Ecto neural progenitor cell (in vitro differentiated cells): ENCODE measurements around the gene CFAP90.
A peak's percentile ranks its signal among the peaks of the same experiment; 100 is the strongest.

Experiments used
- DNase-seq: peaks from one replicate; pipeline ENCODE4 v3.0.0-alpha.2; 2018; ENCODE audit warnings: low spot score

Gene CFAP90, protein sequence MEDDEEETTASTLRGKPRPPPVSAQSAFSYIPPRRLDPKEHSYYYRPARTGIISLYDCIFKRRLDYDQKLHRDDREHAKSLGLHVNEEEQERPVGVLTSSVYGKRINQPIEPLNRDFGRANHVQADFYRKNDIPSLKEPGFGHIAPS

DNA sequence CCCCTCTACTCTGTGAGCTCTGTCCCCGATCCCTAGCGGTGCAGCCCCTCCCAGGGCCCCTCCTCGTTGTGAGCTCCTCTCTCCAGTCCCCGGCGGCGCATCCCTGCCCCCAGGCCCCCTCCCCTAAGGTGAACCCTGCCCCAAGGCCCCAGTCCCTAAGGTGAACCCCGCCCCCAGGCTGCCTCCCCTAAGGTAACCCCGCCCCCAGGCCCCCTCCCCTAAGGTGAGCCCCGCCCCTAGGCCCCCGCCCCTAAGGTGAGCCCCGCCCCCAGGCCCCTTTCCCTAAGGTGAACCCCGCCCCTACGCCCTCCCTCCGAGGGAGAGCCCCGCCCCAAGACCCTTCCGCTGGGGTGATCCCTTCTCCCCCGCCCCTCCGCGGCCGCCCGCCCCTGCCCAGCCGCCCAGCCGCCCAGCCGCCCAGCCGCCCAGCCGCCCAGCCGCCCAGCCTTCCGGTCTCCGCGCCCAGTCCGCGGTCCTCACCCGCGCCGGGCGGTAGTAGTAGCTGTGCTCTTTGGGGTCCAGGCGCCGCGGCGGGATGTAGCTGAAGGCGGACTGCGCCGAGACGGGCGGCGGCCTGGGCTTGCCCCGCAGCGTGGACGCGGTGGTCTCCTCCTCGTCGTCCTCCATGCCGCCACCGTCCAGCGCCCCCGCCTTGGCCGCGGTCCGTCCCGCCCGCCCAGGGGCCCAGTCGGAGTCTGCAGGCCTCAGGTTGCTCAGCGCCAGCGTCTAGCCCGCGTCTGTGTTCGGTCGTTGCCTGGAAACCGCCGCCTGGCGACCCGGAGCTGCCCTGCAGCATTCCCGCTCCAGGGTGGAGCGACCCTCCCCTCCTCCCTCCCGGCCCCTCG is at the start of gene CFAP90:
CFAP90 (minus strand) TSS at position 739 of the 845 bp plus-strand sequence; CDS start at position 627, 112 bp downstream.
- peak; percentile 91 for DNase-seq

DNA sequence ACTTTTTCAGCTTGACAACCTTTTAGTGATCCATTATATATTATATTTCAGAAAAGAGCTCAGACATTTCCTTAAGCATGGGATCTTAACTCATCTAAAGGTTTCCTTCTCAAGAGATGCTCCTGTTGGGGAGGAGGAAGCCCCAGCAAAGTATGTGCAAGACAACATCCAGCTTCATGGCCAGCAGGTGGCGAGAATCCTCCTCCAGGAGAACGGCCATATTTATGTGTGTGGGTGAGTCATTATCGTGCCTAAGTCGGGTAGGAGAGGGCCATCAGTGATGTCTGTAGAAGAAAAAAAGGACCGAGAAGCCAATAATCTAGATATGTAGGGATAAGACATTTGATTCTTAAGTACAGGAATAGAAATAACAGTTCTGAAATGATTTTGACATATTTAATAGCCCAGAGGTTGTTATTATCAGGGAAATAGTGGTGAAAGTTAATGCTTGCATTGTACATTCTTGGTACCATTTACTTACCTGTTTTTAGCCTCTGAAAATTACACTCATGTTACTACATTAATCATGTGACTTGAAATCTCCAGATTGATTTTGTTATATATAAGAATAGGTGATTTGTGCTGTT is 46.2 kb upstream of the CFAP90 start:
- DNase-seq, result peak; percentile 50

DNA sequence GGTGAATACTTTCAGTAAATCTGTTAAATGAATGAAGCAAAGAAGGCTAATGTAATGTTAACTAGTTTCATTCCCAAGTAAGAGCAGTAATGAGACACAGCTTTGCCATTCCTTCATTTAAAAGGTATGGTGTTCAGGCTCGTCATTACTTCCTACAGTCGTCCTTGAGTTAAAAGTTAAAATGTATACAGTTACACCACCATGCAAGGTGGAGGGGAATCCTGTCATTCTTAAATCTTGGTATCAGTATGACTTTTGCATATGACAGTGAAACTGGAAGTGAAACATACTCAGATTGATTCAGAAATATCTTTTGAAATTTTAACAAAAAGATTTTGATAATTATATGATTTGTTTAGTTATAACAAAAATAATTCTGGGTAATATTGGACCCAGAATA is 43.9 kb upstream of the CFAP90 start:
- no peak for DNase-seq

DNA sequence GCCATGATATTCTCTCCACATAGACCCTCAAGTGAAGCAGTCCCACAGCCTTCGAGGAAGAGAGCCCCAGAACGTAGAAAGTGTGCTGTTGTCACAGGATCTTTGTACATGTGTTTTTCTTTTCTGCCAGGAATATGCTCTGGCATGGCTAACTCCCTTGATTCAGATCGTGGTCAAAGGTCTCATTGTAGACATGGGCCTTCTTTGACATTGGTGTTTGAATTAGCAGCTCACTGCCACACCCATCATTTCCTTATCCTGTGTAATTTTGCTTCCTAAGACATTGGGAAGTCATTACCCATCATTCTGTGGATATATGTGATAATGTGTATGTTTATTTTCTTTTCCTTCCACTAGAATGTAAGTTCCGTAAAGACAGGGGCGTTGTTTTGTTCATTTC is 43.5 kb upstream of the CFAP90 start:
- no peak for DNase-seq

DNA sequence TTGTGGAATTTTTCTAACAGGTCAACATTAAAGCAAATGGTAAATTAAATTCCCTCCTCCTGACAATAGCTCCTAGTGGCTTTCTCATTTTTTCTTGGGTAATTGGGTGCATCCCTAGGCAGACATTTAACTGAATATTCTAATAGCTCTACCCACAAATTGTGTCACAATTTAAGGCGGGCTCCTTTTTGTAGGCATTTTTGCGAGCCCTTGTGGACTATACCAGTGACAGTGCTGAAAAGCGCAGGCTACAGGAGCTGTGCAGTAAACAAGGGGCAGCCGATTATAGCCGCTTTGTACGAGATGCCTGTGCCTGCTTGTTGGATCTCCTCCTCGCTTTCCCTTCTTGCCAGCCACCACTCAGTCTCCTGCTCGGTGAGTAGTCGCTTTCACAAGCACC is 38.0 kb upstream of the CFAP90 start:
- DNase-seq, result no peak

DNA sequence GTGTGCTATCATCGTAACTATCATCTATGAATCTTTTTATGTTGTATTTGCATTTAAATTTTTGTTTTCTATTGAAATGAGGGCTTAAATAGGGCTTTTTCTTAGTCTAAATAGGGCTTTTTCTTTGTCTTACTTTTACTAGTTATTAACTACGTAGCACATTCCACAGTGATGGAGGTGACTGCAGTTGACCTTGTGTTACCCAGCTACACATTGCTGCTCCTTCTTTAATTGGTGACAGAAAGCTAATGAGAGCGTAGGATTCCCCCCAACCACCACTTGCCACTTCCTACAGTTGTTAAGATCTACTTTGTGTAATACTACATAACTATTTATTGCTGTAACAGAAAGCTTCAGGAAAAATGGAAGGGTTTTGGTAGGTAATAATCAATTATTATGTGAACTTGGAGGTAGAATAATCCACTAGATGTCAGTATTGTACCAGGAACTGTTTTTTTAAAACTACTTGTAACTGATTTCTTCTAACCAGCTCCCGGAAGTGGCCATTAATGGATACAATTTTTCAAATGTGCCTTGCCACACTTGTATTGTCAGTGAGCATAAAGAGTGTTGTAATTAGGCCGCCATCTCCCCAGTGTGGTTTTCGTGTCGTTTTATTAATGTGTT is 36.0 kb upstream of the CFAP90 start:
- no peak for DNase-seq

DNA sequence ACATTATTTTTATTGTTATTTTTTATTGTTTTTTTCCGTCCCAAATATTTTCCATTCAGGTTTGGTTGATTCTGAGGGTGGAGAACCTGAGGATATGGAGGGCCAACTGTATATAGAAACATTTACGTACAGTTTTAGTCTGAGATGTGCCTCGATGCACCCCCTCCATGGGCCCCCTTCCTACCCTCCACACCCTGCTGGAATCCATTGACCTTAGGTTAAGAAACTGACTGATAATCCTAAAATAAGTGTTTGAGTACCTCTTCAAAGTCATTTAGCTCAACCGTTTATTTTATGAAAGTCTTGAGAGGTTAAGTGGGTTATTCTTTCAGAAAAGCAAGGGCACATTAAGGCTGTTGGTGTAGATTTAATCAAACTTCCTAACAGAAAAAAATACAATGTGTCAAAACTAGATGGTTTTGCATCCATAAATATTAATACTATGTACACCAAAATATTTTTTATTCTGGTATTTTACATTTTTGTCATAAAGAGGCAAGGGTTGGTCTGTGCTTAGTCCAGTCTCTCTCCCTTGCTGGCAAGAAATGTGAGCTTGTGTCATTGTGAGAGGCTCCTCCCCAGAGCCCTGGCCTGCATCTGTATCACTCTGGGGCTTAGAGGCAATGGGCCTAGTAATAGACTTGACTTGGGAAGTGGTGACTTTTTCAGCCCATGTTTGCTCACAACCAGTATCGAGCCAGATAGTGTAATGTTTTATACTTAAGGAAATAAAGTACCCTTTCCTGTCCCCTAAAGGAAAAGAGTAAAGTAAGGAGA is 33.7 kb upstream of the CFAP90 start:
- DNase-seq, result no peak

DNA sequence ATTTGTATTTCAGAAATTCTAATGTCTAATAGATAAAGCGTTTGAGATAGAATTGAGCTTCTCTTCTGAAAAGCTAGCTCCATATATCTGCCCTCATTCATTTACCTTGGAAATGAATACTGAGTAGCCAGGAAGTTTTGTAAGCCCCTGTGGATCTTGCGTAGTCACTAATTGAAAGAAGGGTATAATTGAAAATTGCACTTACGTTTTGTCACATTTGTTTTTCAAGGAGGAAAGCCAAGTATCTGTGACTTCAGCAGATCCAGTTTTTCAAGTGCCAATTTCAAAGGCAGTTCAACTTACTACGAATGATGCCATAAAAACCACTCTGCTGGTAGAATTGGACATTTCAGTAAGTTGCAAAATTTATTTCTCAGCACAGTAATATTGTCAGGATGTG is 32.0 kb upstream of the CFAP90 start:
- DNase-seq, result no peak

DNA sequence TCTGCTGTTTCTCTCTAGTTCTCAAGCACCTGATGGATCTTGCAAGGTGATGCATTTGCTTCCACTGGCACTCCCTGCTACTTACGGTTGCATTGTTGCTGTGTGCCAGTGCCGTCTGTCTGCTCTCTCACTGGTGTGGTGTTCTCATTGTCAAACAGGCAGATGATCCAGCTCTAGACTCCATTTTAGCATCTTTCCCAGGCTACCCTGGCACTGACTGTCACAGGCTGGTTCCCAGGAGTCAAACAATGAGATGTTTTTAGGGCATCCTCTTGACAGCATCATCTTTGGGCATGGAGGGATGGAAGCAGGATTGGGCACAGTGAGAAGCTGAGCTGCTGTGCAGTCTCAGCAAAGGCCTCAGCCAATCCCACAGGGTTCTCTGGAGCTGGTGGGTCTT is 30.9 kb upstream of the CFAP90 start:
- no peak for DNase-seq

DNA sequence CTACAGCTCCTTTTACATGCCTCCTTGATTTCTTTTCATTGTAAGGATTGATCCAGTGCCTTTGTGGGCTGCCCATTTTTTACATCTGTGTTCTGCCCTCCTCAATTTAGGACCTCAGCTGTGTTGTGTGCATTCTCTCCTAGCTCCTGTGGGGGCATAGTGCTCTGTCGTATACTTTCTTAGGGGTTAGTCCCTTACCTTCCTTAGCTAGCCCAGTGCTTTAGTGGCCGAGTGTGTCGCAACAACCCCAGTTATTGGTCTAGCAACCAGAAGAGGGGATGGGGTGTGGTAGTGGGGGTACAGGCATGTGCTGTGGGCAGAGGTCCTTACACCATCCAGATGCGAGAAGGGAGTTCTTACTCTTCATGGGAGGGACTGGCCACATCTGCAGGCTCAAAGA is 30.2 kb upstream of the CFAP90 start:
- DNase-seq, result no peak

DNA sequence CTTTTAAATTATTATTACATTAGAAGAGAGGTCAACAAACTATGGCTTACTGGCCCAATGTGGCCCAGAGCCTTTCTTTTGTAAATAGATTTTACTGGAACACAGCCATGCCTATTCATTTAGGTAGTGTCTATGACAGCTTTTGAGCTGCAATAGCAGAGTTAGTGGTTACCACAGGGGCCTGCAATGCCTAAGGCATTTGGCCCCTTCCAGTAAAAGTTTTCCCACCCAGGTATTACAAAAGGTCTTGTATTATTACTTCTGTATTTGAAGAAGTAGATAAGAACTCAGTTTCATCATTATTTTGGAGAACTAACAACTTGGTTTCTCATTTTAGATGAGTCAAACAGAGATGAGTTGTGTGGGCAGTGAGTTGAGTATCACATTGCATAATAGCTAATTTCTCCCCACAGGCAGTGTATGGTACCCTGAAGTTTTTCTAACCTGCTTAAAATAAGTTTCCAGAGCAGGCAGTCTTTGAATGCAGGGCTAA is 27.5 kb upstream of the CFAP90 start:
- no peak for DNase-seq

DNA sequence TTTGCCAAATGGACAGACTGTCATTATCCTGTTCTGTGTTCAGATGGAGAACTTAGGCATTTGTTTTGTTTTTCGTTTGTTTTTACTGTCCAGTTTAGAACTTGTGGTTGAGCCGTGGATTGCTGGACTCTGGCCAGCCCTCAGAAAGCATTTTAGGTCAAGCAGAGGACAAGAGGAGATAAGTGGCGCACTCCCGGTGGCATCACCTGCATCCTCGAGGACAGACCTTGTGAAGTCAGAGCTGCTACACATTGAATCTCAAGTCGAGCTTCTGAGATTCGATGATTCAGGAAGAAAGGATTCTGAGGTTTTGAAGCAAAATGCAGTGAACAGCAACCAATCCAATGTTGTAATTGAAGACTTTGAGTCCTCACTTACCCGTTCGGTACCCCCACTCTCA is 26.9 kb upstream of the CFAP90 start:
- DNase-seq, result no peak

DNA sequence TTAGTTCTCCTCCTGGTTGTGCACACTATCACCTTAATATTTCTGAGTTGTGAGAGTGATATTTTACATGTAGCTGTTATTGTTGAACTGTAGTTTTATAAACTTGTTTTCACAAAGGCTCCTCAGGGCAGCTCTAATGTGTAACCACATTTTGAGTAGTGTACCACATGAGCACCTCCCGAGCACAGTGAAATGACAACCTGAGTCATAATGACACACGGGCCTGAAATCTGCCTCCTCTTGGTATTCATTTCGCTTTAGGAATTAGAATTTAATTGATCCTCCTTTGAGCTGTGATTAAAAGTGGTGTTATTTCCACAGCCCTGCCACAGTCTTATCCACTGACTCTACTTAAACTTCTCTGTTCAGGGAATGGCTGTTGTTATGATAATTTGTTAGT is 25.9 kb upstream of the CFAP90 start:
- DNase-seq, result no peak

DNA sequence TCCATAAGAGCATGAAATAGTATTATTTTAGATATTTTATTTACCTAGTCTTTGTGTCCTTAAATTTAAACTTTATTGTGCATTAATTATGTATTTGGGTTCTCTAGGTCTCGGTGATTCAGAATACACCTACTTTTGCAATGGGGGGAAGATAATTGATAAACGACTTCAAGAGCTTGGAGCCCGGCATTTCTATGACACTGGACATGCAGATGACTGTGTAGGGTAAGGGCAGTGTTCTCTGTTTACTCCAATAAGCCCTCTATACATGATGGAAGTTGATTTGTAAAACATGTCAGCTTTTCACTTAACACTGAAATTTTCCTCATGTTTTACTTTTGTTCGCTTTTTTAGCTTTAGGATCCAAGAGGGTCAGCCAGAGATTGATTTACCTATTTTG is 24.2 kb upstream of the CFAP90 start:
- no peak for DNase-seq

DNA sequence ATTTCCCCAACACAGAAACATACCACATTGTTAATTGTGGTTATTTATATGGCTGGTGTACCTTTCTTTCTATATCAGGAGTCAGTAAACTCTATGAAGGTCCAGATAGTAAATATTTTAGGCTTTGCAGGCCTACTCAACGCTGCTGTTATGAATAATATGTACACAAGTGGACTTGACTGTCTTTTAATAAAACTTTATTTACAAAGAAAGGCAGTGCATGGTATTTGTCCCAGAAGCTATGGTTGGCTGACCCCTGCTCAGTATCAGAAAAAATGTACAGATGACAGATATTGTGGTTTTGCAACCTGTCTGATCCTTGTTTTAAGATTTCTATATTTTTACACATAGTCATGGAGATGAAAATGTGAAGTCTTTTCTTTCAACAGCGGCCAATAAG is 23.7 kb upstream of the CFAP90 start:
- DNase-seq, result no peak

DNA sequence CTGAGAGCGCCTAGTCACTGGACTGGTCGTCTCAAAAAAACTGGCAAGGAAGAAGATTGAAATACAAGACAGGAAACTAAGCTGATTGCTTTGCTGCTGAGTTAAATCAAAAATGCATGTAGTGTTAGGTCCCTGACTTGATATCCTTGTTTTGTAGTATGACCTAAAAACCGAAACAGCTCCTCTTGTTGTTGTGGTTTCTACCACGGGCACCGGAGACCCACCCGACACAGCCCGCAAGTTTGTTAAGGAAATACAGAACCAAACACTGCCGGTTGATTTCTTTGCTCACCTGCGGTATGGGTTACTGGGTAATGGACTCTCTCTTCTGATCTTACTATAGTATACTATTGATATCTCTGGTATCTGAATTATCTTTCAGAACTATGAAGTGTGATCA is 22.3 kb upstream of the CFAP90 start:
- no peak for DNase-seq

DNA sequence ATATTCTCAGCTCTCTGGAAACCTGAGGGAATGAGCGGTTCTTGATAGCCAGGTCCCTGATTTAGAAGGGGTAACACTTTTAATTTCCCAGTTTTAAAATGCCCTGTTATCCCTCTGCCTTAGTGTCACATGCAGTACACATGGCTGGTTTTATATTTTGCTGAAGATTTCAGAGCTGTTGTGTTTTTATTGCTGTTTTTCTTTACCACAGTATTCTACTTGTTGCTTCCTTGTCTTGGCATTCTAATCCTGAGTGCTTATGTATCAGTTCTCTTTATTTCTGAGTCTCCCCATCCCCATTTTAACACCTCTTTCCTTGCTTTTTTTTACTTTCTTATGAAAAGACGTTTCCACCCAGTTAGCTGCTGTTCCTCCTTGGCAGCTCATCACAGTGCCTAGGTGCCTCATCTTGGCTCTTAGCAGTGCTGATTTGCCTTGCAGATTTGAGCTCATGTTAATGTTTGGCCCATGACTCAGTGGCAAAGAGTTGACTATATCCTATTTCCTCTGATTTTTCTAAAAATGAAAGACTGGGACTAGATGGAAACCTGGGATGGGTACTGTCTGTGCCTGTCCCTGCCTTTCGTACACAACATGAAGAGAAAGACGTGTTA is 21.7 kb upstream of the CFAP90 start:
- no peak for DNase-seq

DNA sequence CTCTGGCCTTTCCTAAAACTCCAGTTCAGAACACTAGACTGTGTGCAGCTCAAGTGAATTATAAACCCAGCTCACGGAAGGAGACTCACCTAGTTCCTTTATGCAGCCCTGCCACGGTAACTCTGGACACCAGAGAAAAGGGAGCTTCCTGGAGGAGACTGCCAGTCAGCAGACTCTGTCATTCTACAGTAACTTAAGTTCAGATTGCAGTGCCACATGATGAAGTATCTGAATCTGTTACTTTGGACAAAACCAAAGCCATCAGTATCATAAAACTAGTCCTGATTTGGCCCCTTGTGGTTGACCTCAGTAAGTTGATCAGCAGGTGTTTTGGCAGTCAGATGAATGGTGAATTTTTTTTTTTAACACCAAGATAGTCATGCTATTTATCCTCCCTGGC is 20.7 kb upstream of the CFAP90 start:
- no peak for DNase-seq

DNA sequence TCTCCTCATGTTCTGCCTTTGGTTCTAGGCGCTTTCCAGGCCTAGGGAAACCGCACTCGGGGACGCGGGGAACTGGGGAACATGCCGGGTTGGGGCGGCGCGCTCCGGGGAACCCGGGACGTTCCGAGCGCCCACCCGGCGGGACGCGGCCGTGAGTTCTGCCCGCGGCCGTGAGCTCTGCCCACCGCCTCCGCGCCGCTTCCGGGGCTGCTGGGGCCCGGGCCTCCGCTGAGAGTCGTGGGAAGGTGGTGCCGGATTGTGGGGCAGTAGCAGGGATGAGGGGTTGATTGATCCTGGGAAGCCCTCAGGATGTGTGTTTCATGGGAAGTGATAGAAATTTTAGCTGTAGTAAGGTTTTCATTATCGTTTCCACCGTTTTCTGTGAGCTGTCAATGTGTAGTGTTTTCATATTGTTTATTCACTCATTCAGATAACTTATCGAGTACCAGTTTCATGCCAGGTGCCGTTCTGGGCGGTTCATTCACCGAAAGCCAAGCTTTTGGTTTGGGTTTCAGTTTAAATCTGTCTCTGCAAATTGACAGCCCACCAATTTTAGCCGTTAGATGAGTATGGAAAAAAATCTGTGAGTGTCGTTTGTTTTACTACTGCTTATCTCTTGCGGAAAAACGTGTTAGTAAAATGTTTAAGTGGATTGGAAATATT is 18.7 kb upstream of the CFAP90 start:
- no peak for DNase-seq

DNA sequence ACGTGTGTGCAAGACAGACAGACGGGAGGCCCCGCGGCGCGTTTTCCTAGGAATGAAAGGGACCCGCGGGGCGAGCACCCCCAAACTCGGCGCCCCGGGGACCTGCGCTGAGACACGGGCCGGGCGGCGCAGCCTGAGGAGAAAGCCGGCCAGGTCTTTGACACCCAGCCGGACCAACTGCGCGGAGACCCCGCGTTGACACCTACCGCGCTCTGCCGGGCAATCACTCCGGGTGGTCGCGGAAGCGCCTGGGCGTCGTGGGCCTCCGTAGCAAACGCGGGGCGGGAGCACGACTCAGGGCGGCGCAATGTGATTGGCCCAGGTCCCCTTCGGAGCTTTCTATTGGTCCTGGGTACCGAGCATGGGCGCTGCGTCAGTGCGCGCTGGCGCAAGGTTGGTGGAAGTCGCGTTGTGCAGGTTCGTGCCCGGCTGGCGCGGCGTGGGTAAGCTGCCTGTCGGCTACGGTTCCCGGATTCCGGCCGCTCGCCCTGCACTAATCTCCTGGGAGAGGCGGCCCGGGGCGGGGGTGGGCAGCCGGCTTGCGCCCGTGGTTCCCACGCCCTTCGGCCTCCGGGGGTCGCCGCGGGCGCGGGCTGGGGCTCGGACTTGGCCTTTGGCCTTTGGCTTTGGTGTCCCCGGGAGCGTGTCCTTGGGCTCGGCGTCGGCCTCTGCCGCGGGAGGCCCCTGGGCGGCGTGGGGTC is 18.0 kb upstream of the CFAP90 start, which contains the start of the genes FASTKD3 and MTRR:
FASTKD3 (minus strand) TSS at position 259 of the 701 bp plus-strand sequence. CDS start 948 bp downstream, outside the sequence.
MTRR (plus strand) TSS at position 376 of the 701 bp plus-strand sequence. CDS start 1,647 bp downstream, outside the sequence.
- peak; percentile 92 for DNase-seq
